Memory B cell (primary cell): ENCODE results near the gene DLX1.
"Not testable (repeated sequence)": the region's sequence is repeated elsewhere in the genome, so short reads cannot be mapped to it uniquely, and the experiment has no call there.

Experiments
- ATAC-seq: fragments of 150-1000 bp; cut with Tn5 transposase; 2 replicates; pipeline ENCODE4 v1.10.0; 2021; ENCODE audit warnings: low read depth, mild to moderate bottlenecking, moderate library complexity
- DNase-seq, 2 donors: peaks; one replicate each; pipeline ENCODE4 v3.0.0; 2022; ENCODE audit warnings: low spot score in 2 of 2
- H3K27ac Mint-ChIP-seq: one replicate; pipeline ENCODE4 v1.8.0; 2022; ENCODE audit warnings: mild to moderate bottlenecking, moderate library complexity, mixed read lengths
- H3K27me3 Mint-ChIP-seq: one replicate; pipeline ENCODE4 v1.8.0; 2022; ENCODE audit warnings: mixed read lengths
- H3K36me3 Mint-ChIP-seq: one replicate; pipeline ENCODE4 v1.8.0; 2022; ENCODE audit warnings: mild to moderate bottlenecking, mixed read lengths
- H3K4me1 Mint-ChIP-seq: one replicate; pipeline ENCODE4 v1.8.0; 2022; ENCODE audit warnings: mixed read lengths
- H3K4me3 Mint-ChIP-seq: one replicate; pipeline ENCODE4 v1.8.0; 2022; ENCODE audit warnings: mild to moderate bottlenecking, moderate library complexity, mixed read lengths
- H3K9me3 Mint-ChIP-seq: one replicate; pipeline ENCODE4 v1.8.0; 2022; ENCODE audit warnings: mixed read lengths

Gene DLX1

GRCh38 chr2:172052000-172052983, 33.0 kb upstream of the DLX1 start:
- Mint-ChIP-seq H3K27me3 (no peaks in the 10 kb centered on the region), H3K4me3 (no peak overlapping the region), H3K36me3 (no peaks in the 10 kb centered on the region), H3K9me3 (no peaks in the 10 kb centered on the region), H3K4me1 (peaks cover 3% of the 10 kb centered on the region), H3K27ac (no peak overlapping the region)
- DNase-seq = no peak
- ATAC-seq = no peak

DNA sequence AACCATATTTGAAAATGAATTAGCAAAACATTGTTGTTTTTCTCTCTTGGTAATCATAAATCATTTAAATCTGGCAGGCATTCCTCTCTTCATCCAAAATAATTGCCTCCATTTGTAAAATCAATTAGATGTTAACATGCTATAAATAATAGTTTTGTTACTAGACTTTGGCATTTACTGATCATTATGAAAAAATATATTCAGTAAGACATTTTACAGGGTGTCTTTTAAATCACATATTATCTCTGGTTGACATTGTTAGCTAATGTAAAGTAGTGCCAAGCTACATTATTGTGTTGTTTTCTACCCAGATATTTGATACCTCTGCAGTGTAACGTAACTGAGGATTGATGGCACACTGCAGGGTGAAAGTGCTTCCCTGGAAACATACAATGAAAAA, 31.8 kb upstream of the DLX1 start:
- Mint-ChIP-seq H3K27ac (no peak overlapping the region), H3K4me1 (peaks cover 3% of the 10 kb centered on the region), H3K9me3 (no peaks in the 10 kb centered on the region), H3K27me3 (no peaks in the 10 kb centered on the region), H3K4me3 (no peak overlapping the region), H3K36me3 (no peaks in the 10 kb centered on the region)
- no peak for DNase-seq
- ATAC-seq = no peak

DNA sequence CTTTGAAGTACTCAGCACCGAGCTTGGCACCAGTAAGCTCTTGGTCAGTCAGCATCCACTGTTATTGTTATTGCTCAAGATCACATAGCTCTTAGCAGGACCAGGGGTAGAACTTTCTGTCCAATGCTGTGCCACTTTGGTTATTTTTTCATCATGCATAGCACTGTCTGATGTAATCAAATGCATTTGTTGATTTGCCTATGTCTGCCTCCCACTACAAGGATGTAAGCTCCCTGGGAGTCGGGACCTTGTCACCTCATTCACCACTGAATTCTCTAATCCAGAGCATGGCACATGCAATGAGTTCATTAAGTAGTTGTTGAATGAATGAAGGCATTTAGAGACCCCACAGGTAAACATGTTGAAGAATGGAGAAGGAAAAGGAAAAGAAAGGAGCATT, 29.0 kb upstream of the DLX1 start:
- H3K4me1 Mint-ChIP-seq = peaks cover 3% of the 10 kb centered on the region
- no peaks in the 10 kb centered on the region for H3K27me3 Mint-ChIP-seq
- H3K36me3 Mint-ChIP-seq = no peaks in the 10 kb centered on the region
- DNase-seq (no peak), ATAC-seq (no peak)
- no peak overlapping the region for H3K4me3 Mint-ChIP-seq
- H3K9me3 Mint-ChIP-seq = no peaks in the 10 kb centered on the region
- no peak overlapping the region for H3K27ac Mint-ChIP-seq

DNA sequence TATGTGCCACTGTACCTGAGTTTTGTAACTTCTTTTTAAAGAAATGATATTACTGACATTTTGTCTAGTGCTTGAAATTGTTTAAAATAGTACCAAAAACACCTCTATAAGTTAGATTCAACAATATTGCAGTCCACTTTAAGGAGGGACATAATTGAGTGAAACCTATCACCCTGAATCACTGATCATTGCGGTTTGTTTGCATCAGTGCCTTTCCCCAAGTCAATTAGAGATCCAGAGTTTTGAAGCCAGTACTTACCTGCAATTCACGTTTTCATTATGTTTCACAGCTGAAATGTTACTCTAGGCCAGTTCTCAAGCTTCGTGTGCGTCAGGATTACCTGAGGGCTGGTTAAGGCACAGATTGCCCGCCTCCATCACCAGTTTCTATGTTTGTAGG, 26.6 kb upstream of the DLX1 start:
- H3K36me3 Mint-ChIP-seq = peaks cover 3% of the 10 kb centered on the region
- ATAC-seq (no peak), DNase-seq (no peak)
- peaks cover 3% of the 10 kb centered on the region for H3K4me1 Mint-ChIP-seq
- no peaks in the 10 kb centered on the region for H3K9me3 Mint-ChIP-seq
- no peak overlapping the region for H3K27ac Mint-ChIP-seq
- H3K27me3 Mint-ChIP-seq = no peaks in the 10 kb centered on the region
- no peak overlapping the region for H3K4me3 Mint-ChIP-seq

GRCh38 chr2:172060118-172060517, 25.2 kb upstream of the DLX1 start:
- not testable (repeated sequence) for H3K4me3 Mint-ChIP-seq, H3K27me3 Mint-ChIP-seq, H3K4me1 Mint-ChIP-seq, ATAC-seq, H3K9me3 Mint-ChIP-seq, H3K36me3 Mint-ChIP-seq, H3K27ac Mint-ChIP-seq, DNase-seq

DNA sequence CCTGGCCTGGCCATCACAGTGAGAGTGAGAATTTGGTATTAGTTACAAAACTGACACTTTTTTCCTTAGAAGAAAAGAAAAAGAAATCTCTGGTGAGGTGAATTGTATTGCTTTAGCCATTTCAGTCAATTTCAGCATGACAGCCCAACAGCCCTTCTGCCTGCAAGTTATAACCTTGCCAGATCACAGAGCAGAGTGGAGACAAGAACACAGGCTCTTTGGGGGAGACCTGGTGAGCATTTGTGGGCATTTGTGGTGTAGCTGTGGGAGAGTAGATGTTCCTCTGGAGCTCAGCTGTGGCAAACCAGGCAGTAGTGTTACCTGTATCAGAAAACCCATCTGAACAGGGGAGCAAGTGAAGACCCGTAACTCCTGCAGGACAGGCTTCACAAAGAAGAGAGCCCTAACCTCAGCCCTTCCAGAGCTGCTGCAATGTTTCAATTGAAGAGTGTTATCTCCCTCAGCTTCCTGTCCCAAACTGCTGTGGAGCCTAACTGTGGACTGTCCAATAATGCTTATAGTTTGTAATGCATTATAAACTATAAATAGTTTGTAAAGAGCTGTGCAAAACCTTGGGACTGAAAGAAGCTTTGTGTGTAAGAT, 22.8 kb upstream of the DLX1 start:
- Mint-ChIP-seq H3K4me1 (no peaks in the 10 kb centered on the region), H3K36me3 (peaks cover 10% of the 10 kb centered on the region), H3K27me3 (no peaks in the 10 kb centered on the region), H3K27ac (no peak overlapping the region), H3K9me3 (no peaks in the 10 kb centered on the region), H3K4me3 (no peak overlapping the region)
- no peak for DNase-seq
- no peak for ATAC-seq

DNA sequence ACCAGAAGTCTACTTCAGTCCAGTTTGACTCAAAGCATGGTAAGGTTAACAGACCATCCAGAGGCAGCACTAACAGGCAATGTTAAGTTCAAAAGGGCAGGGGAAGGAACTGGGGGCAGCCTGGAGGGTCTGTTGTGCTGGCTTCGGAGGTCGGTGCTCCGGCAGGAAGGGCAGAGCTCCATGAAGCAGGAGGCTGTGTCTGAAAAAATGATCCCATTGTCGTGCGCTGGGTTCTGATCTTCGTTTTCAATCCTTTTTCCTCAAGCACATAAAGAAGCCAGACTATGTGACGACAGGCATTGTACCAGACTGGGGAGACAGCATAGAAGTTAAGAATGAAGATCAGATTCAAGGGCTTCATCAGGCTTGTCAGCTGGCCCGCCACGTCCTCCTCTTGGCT, 21.9 kb upstream of the DLX1 start:
- Mint-ChIP-seq H3K9me3 (no peaks in the 10 kb centered on the region), H3K27ac (no peak overlapping the region), H3K27me3 (no peaks in the 10 kb centered on the region), H3K4me1 (no peaks in the 10 kb centered on the region), H3K4me3 (no peak overlapping the region), H3K36me3 (peaks cover 10% of the 10 kb centered on the region)
- no peak for ATAC-seq
- no peak for DNase-seq

DNA sequence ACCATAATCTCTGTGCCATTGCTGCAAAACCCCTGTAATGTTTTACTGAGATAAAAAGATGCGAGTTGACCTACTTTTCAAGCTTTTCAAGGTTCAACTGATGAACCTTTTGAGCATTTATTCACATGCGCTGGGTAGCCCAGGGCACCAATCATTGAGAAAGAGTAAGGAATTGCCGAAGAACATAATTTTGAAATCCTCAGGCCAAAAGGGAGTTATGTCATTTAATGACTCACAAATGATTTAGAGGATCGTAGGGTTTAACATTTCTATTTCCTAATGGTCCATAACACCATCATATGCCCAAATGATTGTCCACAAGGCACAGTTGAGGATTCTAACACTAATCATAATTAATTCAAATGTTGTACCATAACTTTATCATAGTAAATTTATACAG, 20.2 kb upstream of the DLX1 start:
- no peak overlapping the region for H3K4me3 Mint-ChIP-seq
- H3K27me3 Mint-ChIP-seq = no peaks in the 10 kb centered on the region
- no peak for DNase-seq
- H3K9me3 Mint-ChIP-seq = peaks cover 2% of the 10 kb centered on the region
- peaks cover 12% of the 10 kb centered on the region for H3K36me3 Mint-ChIP-seq
- H3K4me1 Mint-ChIP-seq = no peaks in the 10 kb centered on the region
- H3K27ac Mint-ChIP-seq = no peak overlapping the region
- ATAC-seq = no peak

DNA sequence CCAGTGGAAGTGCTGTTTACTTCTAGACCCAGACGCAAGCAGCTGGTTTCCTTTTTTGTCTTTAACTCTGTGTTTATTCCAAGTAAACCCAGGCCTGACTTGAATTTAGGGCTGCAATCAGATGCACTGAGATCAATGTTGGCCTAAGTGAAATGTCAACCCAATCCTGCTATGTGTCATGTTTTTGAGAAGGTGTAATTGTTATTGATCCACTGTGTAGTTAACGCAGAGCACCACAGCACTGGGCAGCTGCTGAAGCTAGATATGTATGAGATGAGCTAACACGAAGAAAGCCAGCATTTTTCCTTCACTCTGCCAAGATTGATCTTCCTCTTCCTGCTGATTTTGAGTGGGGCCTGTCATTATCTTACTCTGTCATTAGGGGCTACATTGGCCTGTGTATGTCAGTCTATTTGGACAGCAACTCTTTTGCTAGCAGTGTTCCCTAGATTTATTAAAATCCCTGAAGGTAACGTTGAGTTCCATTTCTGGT, 18.9 kb upstream of the DLX1 start:
- H3K27ac Mint-ChIP-seq = no peak overlapping the region
- peaks cover 2% of the 10 kb centered on the region for H3K9me3 Mint-ChIP-seq
- H3K36me3 Mint-ChIP-seq = peaks cover 12% of the 10 kb centered on the region
- H3K4me1 Mint-ChIP-seq = no peaks in the 10 kb centered on the region
- no peak for DNase-seq
- H3K27me3 Mint-ChIP-seq = no peaks in the 10 kb centered on the region
- ATAC-seq = no peak
- no peak overlapping the region for H3K4me3 Mint-ChIP-seq

DNA sequence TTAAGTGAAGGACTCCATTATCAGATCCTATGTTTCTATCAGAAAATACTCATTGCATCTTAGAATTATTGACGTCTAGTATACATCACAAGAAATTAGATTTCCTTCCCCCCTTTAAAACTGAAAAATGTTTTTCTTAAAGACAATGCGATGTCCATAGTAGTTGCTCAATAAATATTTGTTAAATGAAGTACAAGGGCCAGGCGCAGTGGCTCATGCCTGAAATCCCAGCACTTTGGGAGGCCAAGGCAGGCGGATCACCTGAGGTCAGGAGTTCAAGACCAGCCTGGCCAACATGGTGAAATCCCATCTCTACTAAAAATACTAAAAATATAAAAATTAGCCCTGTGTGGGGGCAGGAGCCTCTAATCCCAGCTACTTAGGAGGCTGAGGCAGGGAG, 17.4 kb upstream of the DLX1 start:
- peaks cover 12% of the 10 kb centered on the region for H3K36me3 Mint-ChIP-seq
- not testable (repeated sequence) for ATAC-seq, H3K4me3 Mint-ChIP-seq

DNA sequence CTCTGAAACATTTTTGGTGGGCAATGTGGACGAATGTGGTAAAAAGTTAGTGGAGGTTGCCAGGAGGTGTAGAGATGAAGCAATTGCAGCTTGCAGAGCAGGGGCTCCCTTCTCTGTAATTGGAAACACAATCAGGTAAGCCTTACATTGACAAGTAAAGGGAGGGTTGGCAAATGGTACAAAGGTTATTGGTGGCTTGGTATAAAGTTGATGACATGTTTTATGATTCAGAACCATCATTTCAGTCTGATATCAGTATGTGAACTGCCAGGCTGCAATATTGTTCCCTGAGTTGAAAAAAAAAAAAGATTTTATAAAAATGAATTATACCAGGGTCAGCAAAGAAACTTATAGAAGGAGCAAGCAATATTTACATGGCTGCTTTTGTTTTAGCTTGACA, 14.4 kb upstream of the DLX1 start:
- Mint-ChIP-seq H3K4me3 (no peak overlapping the region), H3K27ac (no peak overlapping the region), H3K36me3 (peaks cover 9% of the 10 kb centered on the region), H3K9me3 (peaks cover 2% of the 10 kb centered on the region), H3K4me1 (no peaks in the 10 kb centered on the region), H3K27me3 (no peaks in the 10 kb centered on the region)
- DNase-seq (no peak), ATAC-seq (no peak)

More for the DNA sequence above, 17.4 kb upstream of the DLX1 start:
- not testable (repeated sequence) for H3K4me1 Mint-ChIP-seq, H3K9me3 Mint-ChIP-seq, H3K27me3 Mint-ChIP-seq, H3K27ac Mint-ChIP-seq, DNase-seq

DNA sequence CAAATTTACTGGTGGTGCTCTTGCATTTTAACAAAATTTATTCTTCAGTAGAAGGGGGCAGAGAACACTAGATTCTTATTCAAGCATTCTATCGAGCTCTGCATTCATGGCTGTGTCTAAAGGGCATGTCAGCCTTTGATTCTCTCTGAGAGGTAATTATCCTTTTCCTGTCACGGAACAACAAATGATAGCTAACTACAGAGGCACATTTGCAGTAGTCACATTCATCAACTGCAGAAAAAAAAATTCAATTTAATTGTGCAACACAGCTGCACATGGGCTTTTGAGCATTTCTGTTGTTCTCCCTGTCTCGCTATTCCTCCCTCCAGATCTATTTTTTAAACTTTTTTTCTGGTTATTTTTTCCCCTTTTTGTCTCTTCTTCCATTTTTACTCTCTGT, 13.0 kb upstream of the DLX1 start:
- DNase-seq (no peak), ATAC-seq (no peak)
- H3K27me3 Mint-ChIP-seq = no peaks in the 10 kb centered on the region
- peaks cover 2% of the 10 kb centered on the region for H3K9me3 Mint-ChIP-seq
- no peak overlapping the region for H3K27ac Mint-ChIP-seq
- peaks cover 6% of the 10 kb centered on the region for H3K36me3 Mint-ChIP-seq
- H3K4me3 Mint-ChIP-seq = no peak overlapping the region
- H3K4me1 Mint-ChIP-seq = no peaks in the 10 kb centered on the region

DNA sequence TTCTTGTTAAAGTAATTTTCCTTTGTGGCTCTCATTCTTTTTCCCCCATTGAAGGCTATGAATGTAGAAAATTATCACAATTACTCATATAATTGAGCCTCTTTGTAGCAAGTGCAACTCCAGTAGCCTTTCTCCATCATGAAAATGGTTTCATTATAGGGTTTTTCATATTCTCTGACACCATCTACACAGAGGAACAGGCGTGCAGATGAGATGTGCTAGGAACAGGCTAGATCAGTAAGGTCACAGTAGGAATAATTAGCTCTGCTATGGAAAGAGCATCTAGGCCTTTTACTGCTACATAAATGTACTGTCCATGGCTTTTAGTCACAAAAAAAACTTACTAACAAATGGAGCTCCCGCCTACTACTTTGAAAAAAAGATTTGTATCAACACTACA, 12.6 kb upstream of the DLX1 start:
- Mint-ChIP-seq H3K27me3 (no peaks in the 10 kb centered on the region), H3K9me3 (peaks cover 2% of the 10 kb centered on the region), H3K27ac (no peak overlapping the region), H3K36me3 (peaks cover 6% of the 10 kb centered on the region), H3K4me3 (no peak overlapping the region), H3K4me1 (no peaks in the 10 kb centered on the region)
- DNase-seq (no peak), ATAC-seq (no peak)

DNA sequence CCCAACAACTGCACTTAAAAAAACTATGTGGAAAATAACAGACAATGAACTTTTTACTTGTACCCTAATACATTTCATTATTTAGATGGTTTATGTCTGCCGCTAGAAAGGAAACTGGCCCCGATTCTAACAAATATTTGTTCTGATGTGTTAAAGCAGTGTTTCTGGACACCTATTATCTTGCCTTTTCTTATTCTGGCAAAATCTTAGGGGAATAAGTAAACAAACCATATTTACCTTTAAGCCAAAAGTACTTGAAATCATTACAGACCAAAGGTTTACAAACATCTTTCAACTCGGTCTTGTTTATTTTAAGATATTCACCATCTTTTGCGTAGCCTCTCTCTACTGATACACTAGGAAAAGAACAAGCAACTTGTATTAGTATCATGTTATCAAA, 11.8 kb upstream of the DLX1 start:
- H3K27me3 Mint-ChIP-seq = peaks cover 2% of the 10 kb centered on the region
- no peaks in the 10 kb centered on the region for H3K4me1 Mint-ChIP-seq
- H3K27ac Mint-ChIP-seq = no peak overlapping the region
- ATAC-seq (no peak), DNase-seq (no peak)
- peaks cover 2% of the 10 kb centered on the region for H3K9me3 Mint-ChIP-seq
- no peak overlapping the region for H3K4me3 Mint-ChIP-seq
- peaks cover 6% of the 10 kb centered on the region for H3K36me3 Mint-ChIP-seq
